GM12872 (cell line): ENCODE results near the gene CD58.

Experiments used
- TF ChIP-seq, protein P1 (sequence below): IDR thresholded peaks from 3 replicates; pipeline ENCODE4 v1.5.1; 2011; ENCODE audit warnings: low read depth, mild to moderate bottlenecking, low read length, moderate library complexity; ENCODE audit not compliant: insufficient read depth

CD58 gene

DNA sequence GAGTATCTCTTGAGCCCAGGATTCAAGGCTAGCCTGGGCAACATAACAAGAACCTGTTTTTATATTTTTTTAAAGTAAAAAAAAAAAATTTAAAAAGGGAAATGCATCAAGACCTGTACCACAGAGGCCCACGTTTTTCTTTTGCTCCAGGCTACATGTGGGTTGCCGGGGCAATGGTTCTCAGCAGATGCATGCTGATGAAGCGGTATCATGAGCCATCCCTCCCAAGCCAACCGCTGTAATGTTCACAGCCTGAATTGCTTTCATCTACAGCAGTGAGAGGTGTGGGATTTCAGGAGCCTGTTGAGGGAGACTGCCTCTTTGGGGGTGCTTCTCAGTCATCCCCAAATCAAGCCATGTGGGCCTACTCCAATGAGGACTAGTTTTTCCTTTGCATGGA lies 60.5 kb downstream of the CD58 start:
- TF ChIP-seq, protein P1, sequence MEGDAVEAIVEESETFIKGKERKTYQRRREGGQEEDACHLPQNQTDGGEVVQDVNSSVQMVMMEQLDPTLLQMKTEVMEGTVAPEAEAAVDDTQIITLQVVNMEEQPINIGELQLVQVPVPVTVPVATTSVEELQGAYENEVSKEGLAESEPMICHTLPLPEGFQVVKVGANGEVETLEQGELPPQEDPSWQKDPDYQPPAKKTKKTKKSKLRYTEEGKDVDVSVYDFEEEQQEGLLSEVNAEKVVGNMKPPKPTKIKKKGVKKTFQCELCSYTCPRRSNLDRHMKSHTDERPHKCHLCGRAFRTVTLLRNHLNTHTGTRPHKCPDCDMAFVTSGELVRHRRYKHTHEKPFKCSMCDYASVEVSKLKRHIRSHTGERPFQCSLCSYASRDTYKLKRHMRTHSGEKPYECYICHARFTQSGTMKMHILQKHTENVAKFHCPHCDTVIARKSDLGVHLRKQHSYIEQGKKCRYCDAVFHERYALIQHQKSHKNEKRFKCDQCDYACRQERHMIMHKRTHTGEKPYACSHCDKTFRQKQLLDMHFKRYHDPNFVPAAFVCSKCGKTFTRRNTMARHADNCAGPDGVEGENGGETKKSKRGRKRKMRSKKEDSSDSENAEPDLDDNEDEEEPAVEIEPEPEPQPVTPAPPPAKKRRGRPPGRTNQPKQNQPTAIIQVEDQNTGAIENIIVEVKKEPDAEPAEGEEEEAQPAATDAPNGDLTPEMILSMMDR: no peak

DNA sequence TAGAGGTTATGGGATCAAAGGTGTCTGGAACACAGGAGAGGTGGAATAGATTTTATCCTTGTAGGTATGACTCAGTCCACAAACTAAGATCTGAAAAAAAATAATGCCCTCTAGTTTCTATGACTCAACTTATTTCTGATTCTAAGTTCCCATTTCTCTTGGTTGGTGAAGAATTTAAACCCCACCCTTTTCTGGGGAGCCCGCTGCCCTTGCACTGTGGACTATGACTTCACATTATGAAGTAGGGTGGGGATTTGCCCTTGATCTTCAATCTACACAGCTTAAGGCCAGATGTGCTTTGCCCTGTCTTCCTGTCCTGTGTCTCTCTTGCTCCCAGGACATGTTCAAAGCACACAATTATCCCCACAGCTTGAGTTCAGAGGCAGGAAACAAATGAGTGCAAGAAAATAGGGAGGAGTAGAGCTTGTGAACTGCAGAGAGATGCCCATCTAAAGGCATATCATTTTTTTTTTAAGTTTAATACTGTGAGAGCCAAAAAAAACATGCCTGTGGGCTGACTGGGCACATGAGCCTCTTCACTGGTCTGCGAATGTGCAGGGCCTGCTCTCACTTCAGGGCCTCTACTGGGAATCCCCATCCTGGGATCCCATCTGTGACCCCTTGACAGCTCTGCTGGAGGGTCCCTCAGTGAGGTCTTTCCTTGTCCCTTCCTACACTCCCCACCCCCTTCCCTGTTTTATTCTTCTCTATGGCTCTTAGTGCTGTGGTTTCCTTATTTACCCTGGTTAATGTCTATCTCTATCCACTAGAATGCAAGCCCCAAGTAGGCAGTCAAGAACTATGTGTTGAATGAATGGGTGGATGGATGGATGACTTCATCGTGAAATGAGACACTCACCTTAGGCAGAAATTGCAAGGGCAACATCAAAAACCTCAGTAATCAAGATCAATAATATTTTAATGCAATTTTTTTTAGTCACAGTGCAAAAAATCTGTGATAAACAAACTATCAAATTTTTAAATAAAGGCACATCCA lies 61.5 kb downstream of the CD58 start:
- TF ChIP-seq, protein P1: no peak

DNA sequence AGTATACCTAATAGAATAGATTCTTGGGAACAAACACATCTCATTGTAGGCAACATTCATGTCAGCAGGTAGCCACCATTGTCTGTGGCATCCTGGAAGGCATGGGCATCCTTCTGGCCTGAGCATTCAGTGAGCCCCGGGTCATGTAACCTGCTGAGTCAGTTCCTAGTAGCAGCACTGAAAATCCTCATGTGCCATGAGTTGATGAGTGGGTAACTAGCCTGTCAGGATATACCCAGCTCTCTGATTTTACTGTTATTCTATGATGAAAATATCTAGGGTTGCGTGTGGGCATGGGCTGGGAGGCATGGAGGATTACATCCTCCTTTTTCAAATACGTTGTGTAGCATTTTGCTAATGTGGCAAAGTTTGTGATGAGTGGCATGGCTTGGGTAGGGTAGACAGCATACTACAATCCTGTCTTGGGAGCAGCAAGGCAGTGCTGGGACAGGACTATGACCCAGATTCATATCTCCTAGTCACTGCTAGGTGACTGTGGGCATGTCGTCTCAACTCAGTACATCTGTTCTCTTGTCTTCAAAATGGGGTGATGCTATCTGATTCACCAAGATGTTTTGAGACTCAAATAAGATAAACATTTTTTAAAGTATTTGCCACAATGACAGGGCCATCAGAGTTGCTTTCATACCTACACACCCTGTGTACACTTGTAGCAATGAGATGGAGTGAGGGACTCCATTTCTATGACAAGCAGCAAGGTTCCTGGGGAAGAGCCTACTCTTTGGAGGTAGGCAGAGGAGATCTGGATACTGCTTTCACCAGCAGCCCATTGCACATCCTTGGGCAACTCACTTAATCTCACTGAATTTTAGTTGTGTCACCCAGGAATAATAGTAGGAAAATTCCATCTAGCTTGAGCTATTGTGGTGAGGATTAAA lies 62.5 kb downstream of the CD58 start:
- TF ChIP-seq, protein P1: no peak

DNA sequence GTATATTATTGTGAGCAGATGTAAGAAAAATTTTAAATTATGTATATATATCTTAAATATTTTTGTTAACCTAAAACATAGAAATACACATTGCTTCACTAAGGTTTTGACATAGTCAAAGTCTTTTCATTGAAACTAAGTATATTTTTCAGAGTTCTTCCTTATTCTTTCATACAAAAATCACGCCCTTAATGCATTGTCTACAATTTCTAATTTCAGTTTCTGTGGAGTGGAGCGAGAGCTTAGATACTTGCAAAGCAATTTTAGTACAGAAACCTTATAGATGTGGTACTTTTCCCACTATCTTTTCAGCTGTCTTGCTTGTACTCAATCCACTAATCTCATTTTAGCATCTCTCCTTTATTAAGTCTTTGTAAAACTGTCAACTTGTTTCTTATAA lies 63.2 kb downstream of the CD58 start:
- TF ChIP-seq, protein P1: no peak

DNA sequence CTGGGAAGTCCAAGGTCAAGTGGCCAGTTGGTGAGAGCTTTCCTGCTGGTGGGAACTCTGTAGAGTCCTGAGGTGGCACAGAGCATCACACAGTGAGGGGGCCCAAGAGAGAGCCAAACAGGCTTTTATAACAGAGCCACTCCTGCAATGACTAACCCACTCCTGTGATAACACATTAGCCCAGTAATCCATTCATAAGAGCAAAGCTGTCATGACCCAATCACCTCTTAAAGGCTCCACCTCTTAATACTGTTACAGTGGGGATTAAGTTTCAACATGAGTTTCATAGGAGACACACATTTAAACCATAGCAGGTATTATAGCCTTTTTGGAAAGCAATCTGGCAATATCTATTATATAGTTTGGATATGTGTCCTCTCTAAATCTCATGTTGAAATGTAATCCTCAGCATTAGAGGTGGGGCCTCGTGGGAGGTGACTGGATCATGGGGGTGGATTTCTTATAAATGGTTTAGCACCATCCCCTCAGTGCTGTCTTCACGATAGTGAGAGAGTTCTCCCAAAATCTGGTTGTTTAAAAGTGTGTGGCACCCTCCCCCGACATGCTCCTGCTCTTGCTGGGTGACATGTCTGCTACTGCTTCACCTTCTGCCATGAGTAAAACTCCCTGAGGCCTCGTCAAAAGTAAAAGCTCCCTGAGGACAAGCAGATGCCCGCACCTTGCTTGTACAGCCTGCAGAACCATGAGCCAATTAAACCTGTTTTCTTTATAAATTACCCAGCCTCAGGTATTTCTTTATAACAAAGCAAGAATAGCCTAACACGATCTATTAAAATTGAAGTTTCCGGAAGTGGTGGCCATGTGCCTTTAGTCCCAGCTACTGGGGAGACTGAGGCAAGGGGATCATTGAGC lies 64.5 kb downstream of the CD58 start:
- TF ChIP-seq, protein P1: no peak

DNA sequence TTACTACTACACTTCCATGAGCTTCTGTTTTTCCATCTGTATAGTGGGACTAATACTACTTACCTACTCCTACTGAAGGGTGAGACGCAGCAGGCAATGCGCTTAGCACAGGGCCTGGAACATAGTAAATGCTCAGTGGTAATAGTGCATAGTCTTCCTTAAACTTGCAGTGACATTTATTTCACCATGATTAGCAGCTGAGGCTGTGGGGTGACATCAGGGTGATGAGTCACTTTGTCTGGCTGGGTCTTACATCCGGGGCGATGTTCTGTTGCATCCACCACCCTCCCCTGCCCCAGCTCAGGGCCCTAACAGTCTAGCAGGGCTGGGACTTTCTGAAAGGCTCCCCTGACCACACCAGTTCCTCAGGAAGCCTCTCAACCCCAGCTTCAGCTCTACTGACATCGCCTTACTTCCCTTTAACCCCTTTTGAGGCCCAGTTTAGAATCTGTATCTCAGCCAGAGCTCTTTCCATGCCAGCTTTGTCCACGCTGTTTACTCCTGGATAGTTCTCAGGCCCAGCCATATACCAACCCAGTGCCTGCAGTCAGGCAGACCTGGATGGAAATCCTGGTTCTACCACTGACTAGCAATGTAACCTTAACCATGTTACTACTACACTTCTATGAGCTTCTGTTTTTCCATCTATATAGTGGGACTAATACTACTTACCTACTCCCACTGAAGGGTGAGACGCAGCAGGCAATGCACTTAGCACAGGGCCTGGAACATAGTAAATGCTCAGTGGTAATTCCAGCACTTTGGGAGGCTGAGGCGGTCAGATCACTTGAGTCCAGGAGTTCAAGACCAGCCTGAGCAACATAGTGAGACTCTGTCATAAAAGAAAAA lies 66.3 kb downstream of the CD58 start:
- TF ChIP-seq, protein P1: no peak
